H1 (cell line): Measurements from ENCODE around the gene GPC3. TPM values are rescaled to one million over a fixed set of nuclear protein-coding genes. Genes with fewer than 3 reads are reported as not detected.

ENCODE experiments used
- CTCF ChIA-PET: fragments of 300-600 bp; sonication (Branson Sonifier 250); formaldehyde crosslinking; loops from one replicate; lab custom pipeline; 2021; ENCODE audit not compliant: partially characterized antibody; lab: Charles Lee
- POLR2A ChIA-PET: fragments of 300-600 bp; sonication (Branson Sonifier 250); formaldehyde crosslinking; loops from one replicate; lab custom pipeline; 2021; ENCODE audit warnings: inconsistent platforms; ENCODE audit not compliant: partially characterized antibody; lab: Charles Lee
- DNase-seq, 2 experiments: peaks; one replicate each; pipeline versions ENCODE4 v3.0.0 to v3.0.0-alpha.2; 2010 to 2022; ENCODE audit warnings: low spot score in 2 of 2, low read depth in 1 of 2, mixed read lengths in 1 of 2
- FAIRE-seq: peaks from 2 replicates; lab custom pipeline; 2011; peaks lifted over from hg19 to GRCh38; lab: Jason Lieb, UNC
- H2AFZ ChIP-seq: 2 replicates; pipeline ENCODE4 v1.8.1; 2012; ENCODE audit warnings: low read length, inconsistent platforms
- H2AK5ac ChIP-seq: 2 replicates; pipeline ENCODE4 v1.6.1; 2013; ENCODE audit warnings: low read depth, low read length
- H2BK120ac ChIP-seq: replicated peaks from 2 replicates; pipeline ENCODE3; 2013; ENCODE audit warnings: low read depth, low read length, inconsistent platforms
- H2BK12ac ChIP-seq: 2 replicates; pipeline ENCODE4 v1.6.1; 2013; ENCODE audit warnings: low read depth, low read length
- H2BK15ac ChIP-seq: 2 replicates; pipeline ENCODE4 v1.6.1; 2013; ENCODE audit warnings: low read length
- H2BK20ac ChIP-seq: 2 replicates; pipeline ENCODE4 v1.6.1; 2013; ENCODE audit warnings: low read length
- H2BK5ac ChIP-seq: 2 replicates; pipeline ENCODE4 v1.6.1; 2013; ENCODE audit warnings: low read depth, low read length
- H3K14ac ChIP-seq: 2 replicates; pipeline ENCODE4 v1.6.1; 2013; ENCODE audit warnings: inconsistent platforms; ENCODE audit not compliant: insufficient read length
- H3K18ac ChIP-seq: 2 replicates; pipeline ENCODE4 v1.6.1; 2013; ENCODE audit warnings: low read length; ENCODE audit errors: extremely low read depth
- H3K23ac ChIP-seq: 2 replicates; pipeline ENCODE4 v1.6.1; 2013; ENCODE audit warnings: inconsistent platforms; ENCODE audit not compliant: insufficient read length
- H3K23me2 ChIP-seq: 2 replicates; pipeline ENCODE4 v1.6.1; 2013; ENCODE audit warnings: low read depth, low read length
- H3K27ac ChIP-seq: 2 replicates; pipeline ENCODE4 v1.6.1; 2011; ENCODE audit warnings: low read depth, low read length, inconsistent platforms
- H3K27me3 ChIP-seq, 4 experiments: replicated peaks in 1 of 4; 1 replicate in 1 of 4; 2 replicates in 3 of 4; pipeline versions ENCODE4 v1.6.1 to v1.8.1; 2011 to 2013; ENCODE audit warnings: low read length in 3 of 4, mild to moderate bottlenecking in 3 of 4, inconsistent platforms in 2 of 4, mixed read lengths in 2 of 4, moderate library complexity in 1 of 4; ENCODE audit not compliant: control insufficient read depth in 3 of 4, insufficient read depth in 3 of 4; ENCODE audit errors: extremely low read depth in 1 of 4
- H3K36me3 ChIP-seq, 4 experiments: 2 replicates each; pipeline versions ENCODE4 v1.6.1 to v1.8.1; 2011 to 2013; ENCODE audit warnings: mild to moderate bottlenecking in 4 of 4, low read length in 3 of 4, moderate library complexity in 2 of 4, control low read depth in 1 of 4, inconsistent platforms in 1 of 4; ENCODE audit not compliant: insufficient read depth in 4 of 4, control insufficient read depth in 2 of 4
- H3K4ac ChIP-seq: replicated peaks from 2 replicates; pipeline ENCODE3; 2013; ENCODE audit warnings: low read length, low read depth, mixed read lengths, inconsistent platforms; ENCODE audit not compliant: insufficient read length
- H3K4me1 ChIP-seq, 4 experiments: replicated peaks in 1 of 4; 1 replicate in 1 of 4; 2 replicates in 3 of 4; pipeline versions ENCODE4 v1.6.1 to v1.8.1; 2011 to 2013; ENCODE audit warnings: low read length in 3 of 4, inconsistent platforms in 2 of 4, mixed read lengths in 1 of 4; ENCODE audit not compliant: insufficient read depth in 4 of 4, control insufficient read depth in 3 of 4
- H3K4me2 ChIP-seq, 2 experiments: 2 replicates each; pipeline versions ENCODE4 v1.6.1 to v1.8.1; 2011 to 2013; ENCODE audit warnings: low read depth in 2 of 2, low read length in 2 of 2, control low read depth in 1 of 2, inconsistent platforms in 1 of 2, mild to moderate bottlenecking in 1 of 2; ENCODE audit not compliant: insufficient read depth in 1 of 2
- H3K4me3 ChIP-seq, 4 experiments: fragments of 200-600, 300-600 bp in 1 of 4; sonication (generic), shearing (Covaris generic), sonication (Bioruptor Twin) in 1 of 4; 2 replicates each; pipeline versions ENCODE4 v1.5.1 to v1.8.1; 2011 to 2016; ENCODE audit warnings: low read length in 4 of 4, low read depth in 3 of 4, control low read depth in 2 of 4, inconsistent platforms in 2 of 4, mild to moderate bottlenecking in 2 of 4, mixed read lengths in 1 of 4, moderate library complexity in 1 of 4; ENCODE audit not compliant: insufficient read depth in 2 of 4; ENCODE audit errors: extremely low read depth in 1 of 4
- H3K56ac ChIP-seq: replicated peaks from 2 replicates; pipeline ENCODE3; 2013; ENCODE audit warnings: low read depth, mild to moderate bottlenecking, mixed read lengths, low read length, inconsistent platforms; ENCODE audit not compliant: insufficient read length
- H3K79me1 ChIP-seq: 2 replicates; pipeline ENCODE4 v1.6.1; 2013; ENCODE audit warnings: low read depth, low read length, control low read depth
- H3K79me2 ChIP-seq, 2 experiments: 2 replicates each; pipeline versions ENCODE4 v1.6.1 to v1.8.1; 2012 to 2013; ENCODE audit warnings: low read length in 2 of 2, mild to moderate bottlenecking in 2 of 2, inconsistent platforms in 1 of 2; ENCODE audit not compliant: insufficient read depth in 2 of 2, control insufficient read depth in 1 of 2
- H3K9ac ChIP-seq, 4 experiments: replicated peaks in 1 of 4; 1 replicate in 1 of 4; 2 replicates in 3 of 4; pipeline versions ENCODE4 v1.6.1 to v1.8.1; 2011 to 2013; ENCODE audit warnings: low read depth in 3 of 4, low read length in 3 of 4, control low read depth in 2 of 4, mild to moderate bottlenecking in 2 of 4, moderate library complexity in 2 of 4, inconsistent platforms in 1 of 4; ENCODE audit errors: extremely low read depth in 1 of 4
- H3K9me3 ChIP-seq, 2 experiments: 2 replicates each; pipeline versions ENCODE4 v1.6.1 to v1.8.1; 2012 to 2013; ENCODE audit warnings: mild to moderate bottlenecking in 2 of 2, moderate library complexity in 2 of 2, control low read depth in 1 of 2, inconsistent platforms in 1 of 2, low read depth in 1 of 2, low read length in 1 of 2, mixed read lengths in 1 of 2; ENCODE audit not compliant: insufficient read depth in 2 of 2
- H4K20me1 ChIP-seq, 2 experiments: replicated peaks in 1 of 2; 2 replicates each; pipeline versions ENCODE3 to v1.8.1; 2011 to 2013; ENCODE audit warnings: inconsistent platforms in 2 of 2, low read length in 2 of 2, mild to moderate bottlenecking in 1 of 2; ENCODE audit not compliant: insufficient read depth in 2 of 2, control insufficient read depth in 1 of 2
- H4K5ac ChIP-seq: 2 replicates; pipeline ENCODE4 v1.6.1; 2013; ENCODE audit warnings: low read length, low read depth, mixed read lengths, inconsistent platforms; ENCODE audit not compliant: insufficient read length
- H4K8ac ChIP-seq: 2 replicates; pipeline ENCODE4 v1.8.0; 2013; ENCODE audit warnings: mild to moderate bottlenecking, moderate library complexity, low read length, inconsistent platforms; ENCODE audit not compliant: insufficient read depth; ENCODE audit errors: extremely low read depth
- H4K91ac ChIP-seq: replicated peaks from 2 replicates; pipeline ENCODE3; 2013; ENCODE audit warnings: low read length, mixed read lengths, inconsistent platforms; ENCODE audit not compliant: insufficient read length
- ASH2L ChIP-seq: fragments of 200-600, 300-600 bp; sonication (generic); IDR thresholded peaks from one replicate; pipeline ENCODE4 v1.7.1; 2017; ENCODE audit warnings: low read length
- BCL11A ChIP-seq, 2 experiments: IDR thresholded peaks; one replicate each; pipeline ENCODE4 v1.6.1; 2011; ENCODE audit warnings: low read depth in 2 of 2, low read length in 2 of 2, mild to moderate bottlenecking in 2 of 2
- GABPA ChIP-seq: IDR thresholded peaks from 2 replicates; pipeline ENCODE4 v1.6.1; 2011; ENCODE audit warnings: mild to moderate bottlenecking, low read length, moderate library complexity, borderline replicate concordance; ENCODE audit not compliant: insufficient read depth
- GTF2F1 ChIP-seq: IDR thresholded peaks from 2 replicates; pipeline ENCODE4 v1.6.1; 2012; ENCODE audit warnings: low read depth, low read length, improper control_type of control experiment, borderline replicate concordance
- JUN ChIP-seq: IDR thresholded peaks from 2 replicates; pipeline ENCODE4 v1.6.1; 2011; ENCODE audit warnings: low read depth, mild to moderate bottlenecking, improper control_type of control experiment, low read length
- POU5F1 ChIP-seq: IDR thresholded peaks from 2 replicates; pipeline ENCODE4 v1.6.1; 2011; ENCODE audit warnings: low read depth, mild to moderate bottlenecking, low read length, moderate library complexity
- TCF12 ChIP-seq: IDR thresholded peaks from 2 replicates; pipeline ENCODE4 v1.6.1; 2011; ENCODE audit warnings: low read depth, mild to moderate bottlenecking, low read length
- WGBS, 2 experiments: shearing (Covaris generic) in 1 of 2; methylation state at CpG; one replicate each; pipeline versions ENCODE4 v1.1.6 to v1.1.7; 2013 to 2015; ENCODE audit warnings: low lambda C conversion rate in 2 of 2, mixed read lengths in 2 of 2, inconsistent platforms in 1 of 2, low coverage in 1 of 2, missing lambda C conversion rate in 1 of 2; ENCODE audit not compliant: insufficient replicate concordance in 2 of 2, insufficient coverage in 1 of 2, insufficient read length in 1 of 2; ENCODE audit errors: extremely low coverage in 1 of 2, missing lambda C conversion rate in 1 of 2; 5-methylcytosine and 5-hydroxymethylcytosine counted together
- polyA plus RNA-seq, 7 experiments: library from polyadenylated mRNA; depleted of rRNA in 3 of 7; stranded (reverse) in 5 of 7; unstranded in 2 of 7; fragments of >200 nt in 5 of 7; fragments of 200-250 nt in 2 of 7; gene quantifications; 1 replicate in 5 of 7; 2 replicates in 1 of 7; 4 replicates in 1 of 7; pipeline versions ENCODE4 v1.2.1 to v1.2.3, GENCODE V29; 2011 to 2013; ENCODE audit warnings: missing spikeins in 2 of 7, mixed read lengths in 2 of 7
- total RNA-seq: library from RNA; stranded (reverse); fragmentation: NEBNext Ultra II Directional; extraction: Animal tissue kit (Norgen Biotek cat#: 25700); gene quantifications from 2 replicates; pipeline ENCODE4 v1.2.1, GENCODE V29; 2021

Gene GPC3
- total and polyA plus RNA-seq, 2 of the 8 experiments (the other 6 are each of a cell fraction or from before 2014, with no cell fraction given): 64.8 to 71.9 TPM

- no peaks in the 10 kb centered on the region for H3K4me1 ChIP-seq
- no peak overlapping the region for H3K27ac ChIP-seq
- no peaks in the 10 kb centered on the region for H3K27me3 ChIP-seq
- H3K4me2 ChIP-seq: no peak overlapping the region
- ChIA-PET CTCF (interaction anchor here (0.8 kb wide), 1 partner anchor 42 kb away, joined by 4 read pairs; no protein-coding TSS in a partner anchor), POLR2A (no interaction called here)
- no peak overlapping the region for H2BK12ac ChIP-seq
- H2BK5ac ChIP-seq: no peak overlapping the region
- DNase-seq (no peak), FAIRE-seq (no peak)
- H2AFZ ChIP-seq: no peak overlapping the region
- H3K9ac ChIP-seq: no peak overlapping the region
- H3K79me2 ChIP-seq: no peaks in the 10 kb centered on the region
- no peak overlapping the region for H3K14ac ChIP-seq
- no peaks in the 10 kb centered on the region for H3K79me1 ChIP-seq
- H3K56ac ChIP-seq: no peak overlapping the region
- no peaks in the 10 kb centered on the region for H3K9me3 ChIP-seq
- H4K91ac ChIP-seq: no peak overlapping the region
- no peaks in the 10 kb centered on the region for H4K20me1 ChIP-seq
- H3K23ac ChIP-seq: no peak overlapping the region
- H3K23me2 ChIP-seq: no peaks in the 10 kb centered on the region
- no peaks in the 10 kb centered on the region for H3K36me3 ChIP-seq
- no peak overlapping the region for H4K8ac ChIP-seq
- H4K5ac ChIP-seq: no peak overlapping the region
- H2AK5ac ChIP-seq: no peak overlapping the region
- no peak overlapping the region for H2BK15ac ChIP-seq
- H3K4ac ChIP-seq: no peak overlapping the region
- TF ChIP-seq GTF2F1: no peak
- no peak for TF ChIP-seq JUN
- TF ChIP-seq GABPA: no peak
- no peak for TF ChIP-seq BCL11A (IDR thresholded peaks at IDR 0.05; ENCODE audit: low read depth in 2 of 2, low read length in 2 of 2)
- no peak for TF ChIP-seq TCF12
- TF ChIP-seq ASH2L: no peak
- no peak for TF ChIP-seq POU5F1
- H2BK20ac ChIP-seq: no peak overlapping the region
- H3K18ac ChIP-seq: no peak overlapping the region
- H3K4me3 ChIP-seq: no peak overlapping the region
- H2BK120ac ChIP-seq: no peak overlapping the region
- 81% methylated on average over 4 of the region's 7 CpGs; no CpG with 5 or more reads in 1 of the 2 experiments for WGBS, 2 experiments
Observed at GRCh38 chrX:133604801-133605200, 380.6 kb downstream of the GPC3 start.
